HG03196 (cell line): ENCODE results near the gene CARNS1.

Experiments
- ATAC-seq: cut with Tn5 transposase; IDR thresholded peaks from one replicate; pipeline ENCODE4 v1.9.1; 2021; ENCODE audit not compliant: unreplicated experiment

The CARNS1 gene

DNA sequence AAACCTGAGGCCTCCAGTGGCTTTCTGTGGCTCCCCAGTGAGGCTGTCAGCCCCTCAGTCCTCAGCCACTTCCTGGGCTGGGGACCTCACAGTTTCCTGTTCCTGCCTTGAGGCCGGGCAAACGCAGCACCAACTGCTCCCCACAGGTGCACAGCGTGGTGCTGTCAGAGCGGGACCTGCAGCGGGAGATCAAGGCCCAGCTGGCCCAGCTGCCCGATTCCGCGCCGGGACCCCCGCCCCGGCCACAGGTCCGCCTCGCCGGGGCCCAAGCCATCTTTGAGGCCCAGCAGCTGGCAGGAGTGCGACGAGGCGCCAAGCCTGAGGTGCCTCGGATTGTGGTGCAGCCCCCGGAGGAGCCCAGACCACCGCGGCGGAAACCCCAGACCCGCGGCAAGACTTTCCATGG lies 6.2 kb upstream of the CARNS1 start:
- peak; percentile 46 for ATAC-seq

GRCh38 chr11:67409781-67410368 lies 5.6 kb upstream of the CARNS1 start:
- no peak for ATAC-seq

GRCh38 chr11:67410369-67410831 lies 5.1 kb upstream of the CARNS1 start:
- ATAC-seq, result no peak

DNA sequence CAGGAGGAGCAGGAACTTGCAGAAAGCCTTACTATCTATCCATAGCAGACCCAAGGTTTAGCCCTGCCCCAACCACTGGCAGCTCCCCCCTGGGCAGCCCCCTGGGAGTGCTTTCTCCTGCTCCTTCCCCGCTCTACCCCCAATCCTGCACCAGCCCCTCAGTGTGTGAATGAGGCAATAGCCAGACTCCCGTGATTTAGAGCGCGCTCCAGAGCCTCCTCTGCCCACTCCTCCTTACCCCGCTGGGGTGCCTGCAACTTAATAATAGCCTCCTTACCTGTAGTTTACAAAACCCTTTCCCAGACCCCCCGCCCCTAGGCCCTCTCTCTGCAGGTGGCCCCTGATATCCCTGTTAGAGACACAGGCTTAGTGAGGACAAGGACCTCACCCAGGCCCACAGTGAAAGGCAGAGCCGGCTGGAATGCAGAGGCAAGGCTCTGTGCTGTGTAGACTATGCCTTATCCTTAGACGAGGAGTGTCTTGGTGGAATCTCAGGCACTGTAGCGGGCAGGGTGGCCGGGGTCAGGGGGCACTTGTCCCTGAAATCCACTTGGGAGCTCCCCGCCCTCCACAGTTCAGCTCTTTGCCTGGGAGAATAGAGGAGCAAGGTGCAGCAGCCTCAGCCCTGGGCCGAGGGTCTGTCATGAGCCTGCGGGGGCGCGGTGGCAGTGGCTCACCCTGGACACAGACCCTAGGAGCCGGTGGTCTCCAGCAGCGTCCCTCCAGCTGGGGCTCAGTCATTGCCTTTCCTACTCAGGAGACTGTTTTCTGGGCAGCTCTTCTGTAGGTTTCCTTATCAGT lies 4.3 kb upstream of the CARNS1 start:
- ATAC-seq, result no peak

DNA sequence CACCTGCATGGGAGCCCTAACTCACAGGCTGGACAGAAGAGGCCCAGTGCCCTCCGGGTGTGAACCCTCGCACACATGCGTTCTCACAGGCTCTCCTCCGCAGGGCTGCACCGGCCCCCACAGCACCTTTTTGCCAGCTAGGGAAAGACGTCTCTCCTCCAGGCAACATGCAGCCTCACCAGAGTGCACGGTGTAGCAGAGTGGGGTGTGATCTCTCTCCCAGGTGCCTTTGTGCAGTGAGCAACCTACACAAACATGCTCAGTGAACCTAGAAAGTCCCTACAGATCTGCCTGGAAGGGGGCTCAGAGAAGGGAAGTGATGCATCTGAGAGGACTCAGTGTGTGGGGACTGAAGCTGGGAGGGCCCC lies 3.7 kb upstream of the CARNS1 start:
- no peak for ATAC-seq

DNA sequence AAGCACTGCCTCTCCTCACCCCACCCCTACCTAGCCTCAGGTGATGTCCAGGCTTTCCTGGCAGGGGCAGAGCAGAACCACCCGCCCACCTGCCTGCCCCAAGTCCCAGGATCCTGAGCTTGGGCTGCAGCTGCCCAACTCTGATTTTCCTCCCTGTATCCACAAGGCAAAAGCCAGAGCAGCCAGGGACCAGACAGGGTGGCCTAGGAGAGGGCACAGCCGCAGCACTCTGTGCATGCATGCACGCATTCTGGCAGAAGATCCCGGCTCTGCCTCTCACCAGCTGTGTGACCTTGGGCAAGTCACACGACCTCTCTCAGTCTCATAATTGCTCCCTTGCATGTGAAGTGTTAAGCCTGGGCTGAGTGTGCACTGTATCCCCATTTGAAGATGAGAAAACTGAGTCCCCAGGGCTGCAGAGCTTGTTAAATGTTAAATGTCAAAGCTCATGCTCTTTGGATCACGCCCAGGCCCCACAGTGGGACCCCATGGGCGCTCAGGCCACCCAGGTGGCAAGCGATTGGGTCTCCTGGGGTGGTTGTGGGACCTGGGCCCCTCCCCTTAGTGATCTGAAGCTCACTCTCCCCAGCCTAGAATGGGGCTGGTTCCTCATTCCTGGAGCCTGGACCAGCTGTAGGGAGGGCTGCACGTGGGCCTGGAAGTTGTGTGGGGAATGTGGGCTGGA lies 2.8 kb upstream of the CARNS1 start:
- no peak for ATAC-seq

- no peak for ATAC-seq
These were observed 2.1 kb upstream of the CARNS1 start for GRCh38 chr11:67413266-67413849.

- no peak for ATAC-seq
These were observed 1.2 kb downstream of the CARNS1 start for GRCh38 chr11:67416416-67417335.

GRCh38 chr11:67417425-67417824 lies 1.9 kb downstream of the CARNS1 start:
- ATAC-seq, result no peak

GRCh38 chr11:67418476-67419281 lies 3.2 kb downstream of the CARNS1 start:
- no peak for ATAC-seq

DNA sequence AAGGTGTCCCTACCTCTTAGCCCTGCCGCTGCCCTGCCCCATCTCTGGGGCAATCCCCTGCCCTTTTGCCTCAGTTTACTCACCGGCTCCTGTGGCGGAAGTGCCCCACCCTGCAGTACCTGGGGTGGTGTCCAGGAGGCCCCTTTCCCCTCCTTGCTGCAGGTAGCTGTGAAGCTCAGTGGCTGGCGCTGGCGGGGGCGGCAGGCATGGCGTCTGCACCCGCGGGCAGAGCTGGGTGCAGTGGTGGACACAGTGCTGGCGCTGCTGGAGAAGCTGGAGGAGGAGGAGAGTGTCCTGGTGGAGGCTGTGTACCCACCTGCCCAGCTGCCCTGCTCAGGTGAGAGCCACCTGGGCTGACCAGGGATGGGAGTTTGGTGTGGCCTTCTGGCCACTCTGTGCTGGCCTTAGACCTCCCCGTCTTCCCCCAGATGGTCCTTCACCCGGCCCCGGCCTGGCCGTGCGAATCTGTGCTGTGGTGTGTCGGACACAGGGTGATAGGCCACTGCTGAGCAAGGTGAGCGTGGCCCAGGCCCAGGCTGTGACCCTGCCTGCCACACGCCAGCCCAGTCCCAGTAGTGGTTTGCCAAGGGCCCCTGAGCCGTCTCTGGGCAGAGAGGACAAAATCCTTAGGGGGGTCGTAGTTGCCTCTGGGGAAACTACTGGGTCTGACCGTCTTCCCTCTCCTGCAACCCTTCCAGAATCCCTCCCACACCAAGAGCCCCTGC lies 4.0 kb downstream of the CARNS1 start:
- no peak for ATAC-seq

DNA sequence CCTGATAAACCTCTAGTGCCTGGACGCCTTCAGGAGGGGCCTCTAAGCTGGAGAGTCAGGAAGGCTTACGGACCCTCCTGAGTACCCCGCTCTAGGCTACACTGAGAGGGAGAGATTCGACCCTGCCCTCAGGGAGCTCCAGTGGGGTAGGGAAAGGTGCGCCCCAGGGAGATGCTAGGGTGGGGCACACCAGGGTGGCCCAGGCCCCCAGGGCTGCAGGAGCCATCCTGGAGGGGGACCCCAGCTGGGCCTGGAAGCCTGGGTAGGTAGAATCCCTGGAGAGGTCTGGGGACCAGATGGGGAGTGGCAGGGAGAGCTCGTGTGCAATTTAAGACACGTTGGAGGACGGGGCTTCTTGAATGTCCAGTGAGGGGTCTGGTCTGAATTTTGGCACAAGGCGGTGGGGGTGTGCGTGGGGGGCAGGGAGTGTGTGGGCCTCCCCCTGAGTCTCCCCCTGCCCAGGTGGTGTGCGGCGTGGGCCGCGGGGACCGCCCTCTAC lies 4.7 kb downstream of the CARNS1 start:
- no peak for ATAC-seq

GRCh38 chr11:67420646-67421429 lies 5.4 kb downstream of the CARNS1 start:
- ATAC-seq, result peak; percentile 86

- no peak for ATAC-seq
These were observed 6.1 kb downstream of the CARNS1 start for GRCh38 chr11:67421430-67422031.

DNA sequence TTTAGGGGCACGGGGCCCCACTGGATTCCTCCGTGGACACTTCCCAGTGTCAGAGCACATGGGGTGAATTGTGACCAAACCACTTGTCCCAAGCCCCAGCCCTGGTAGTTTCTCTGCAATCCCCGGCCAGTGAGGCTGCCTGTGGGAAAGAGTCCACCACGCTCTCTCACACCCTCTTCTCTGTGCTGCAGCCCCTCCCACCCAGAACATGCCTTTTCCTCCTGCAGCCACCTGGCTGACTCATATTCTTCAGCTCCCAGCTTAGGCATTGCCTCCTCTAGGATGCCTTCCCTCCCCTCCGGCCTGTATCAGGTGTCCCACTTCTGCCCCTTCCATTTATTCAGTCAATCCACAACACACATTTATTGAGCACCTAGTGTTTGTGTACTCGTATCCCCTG lies 7.4 kb downstream of the CARNS1 start:
- no peak for ATAC-seq

GRCh38 chr11:67423466-67423865 lies 8.0 kb downstream of the CARNS1 start:
- no peak for ATAC-seq

- ATAC-seq, result no peak
These were observed 8.6 kb downstream of the CARNS1 start for GRCh38 chr11:67423891-67424613.
